Sigmoid colon (tissue), 7 donors: ENCODE results near the gene GALNS. TPM values are rescaled to one million over a fixed set of nuclear protein-coding genes. Genes with fewer than 3 reads are reported as not detected.
"Not testable (repeated sequence)": the region's sequence is repeated elsewhere in the genome, so short reads cannot be mapped to it uniquely, and the experiment has no call there.

Experiments used
- DNase-seq: peaks from one replicate; pipeline ENCODE4 v3.0.0-alpha.2; 2019
- H3K27ac ChIP-seq, 4 donors: fragments of 200-600 bp; sonication (generic); one replicate each; pipeline ENCODE4 v1.5.1; 2016 to 2019; ENCODE audit warnings: mild to moderate bottlenecking in 1 of 4
- H3K27me3 ChIP-seq, 3 donors: fragments of 200-600 bp; sonication (generic); one replicate each; pipeline ENCODE4 v1.5.1; 2019; ENCODE audit warnings: mild to moderate bottlenecking in 1 of 3
- H3K36me3 ChIP-seq, 4 donors: fragments of 200-600 bp; sonication (generic); one replicate each; pipeline ENCODE4 v1.5.1; 2016 to 2019
- H3K4me1 ChIP-seq, 4 donors: fragments of 200-600 bp; sonication (generic); one replicate each; pipeline ENCODE4 v1.5.1; 2017 to 2019
- H3K4me3 ChIP-seq, 4 donors: fragments of 200-600 bp; sonication (generic); one replicate each; pipeline ENCODE4 v1.5.1; 2017 to 2019; ENCODE audit warnings: mild to moderate bottlenecking in 2 of 4, moderate library complexity in 1 of 4
- H3K9me3 ChIP-seq, 4 donors: fragments of 200-600 bp in 3 of 4; sonication (generic) in 3 of 4; one replicate each; pipeline versions ENCODE4 v1.5.1 to v1.6.1; 2013 to 2019
- EP300 ChIP-seq, 4 donors: sonication (generic); formaldehyde crosslinking; IDR thresholded peaks; one replicate each; pipeline ENCODE4 v1.6.1; 2017; ENCODE audit warnings: antibody characterized with exemption in 4 of 4
- POLR2A ChIP-seq, 2 donors: fragments of 450-650 bp; IDR thresholded peaks; one replicate each; pipeline ENCODE4 v1.6.1; 2016; ENCODE audit warnings: antibody characterized with exemption in 2 of 2, mild to moderate bottlenecking in 2 of 2, moderate library complexity in 2 of 2
- POLR2AphosphoS5 ChIP-seq, 4 donors: sonication (generic); formaldehyde crosslinking; IDR thresholded peaks; one replicate each; pipeline ENCODE4 v1.6.1; 2017; ENCODE audit warnings: antibody characterized with exemption in 4 of 4
- WGBS, 2 donors: extraction: QIAGEN DNeasy Blood & Tissue Kit; methylation state at CpG; one replicate each; pipeline ENCODE4 v1.1.7; 2013; 5-methylcytosine and 5-hydroxymethylcytosine counted together
- intact Hi-C: fragments of 100-400 bp; cut with DNase I; formaldehyde crosslinking; loops from one replicate; pipeline ENCODE4 v1.15.1; 2023
- polyA plus RNA-seq, 3 donors: library from polyadenylated mRNA; stranded (reverse); fragments of 200-250 nt; gene quantifications; one replicate each; pipeline ENCODE4 v1.2.3, GENCODE V29; 2013
- total RNA-seq, 4 donors: library from RNA; depleted of rRNA; stranded (reverse); fragments of >200 nt; gene quantifications; one replicate each; pipeline ENCODE4 v1.1.0, GENCODE V29; 2016
- TF ChIP-seq, protein P1 (sequence below), 4 experiments: fragments of 450-650 bp in 3 of 4; fragments of 200-600 bp in 1 of 4; IDR thresholded peaks; one replicate each; pipeline ENCODE4 v1.5.1; 2016 to 2019; ENCODE audit warnings: antibody characterized with exemption in 4 of 4, mild to moderate bottlenecking in 3 of 4, moderate library complexity in 2 of 4
- donor health status: healthy with polysubstance abuse.
- donor health status: Bipolar disorder and iron deficiency.
- donor health status: healthy.

GALNS gene
- total and polyA plus RNA-seq, 7 donors: 6.2 to 50.4 (median 11.1) TPM

DNA sequence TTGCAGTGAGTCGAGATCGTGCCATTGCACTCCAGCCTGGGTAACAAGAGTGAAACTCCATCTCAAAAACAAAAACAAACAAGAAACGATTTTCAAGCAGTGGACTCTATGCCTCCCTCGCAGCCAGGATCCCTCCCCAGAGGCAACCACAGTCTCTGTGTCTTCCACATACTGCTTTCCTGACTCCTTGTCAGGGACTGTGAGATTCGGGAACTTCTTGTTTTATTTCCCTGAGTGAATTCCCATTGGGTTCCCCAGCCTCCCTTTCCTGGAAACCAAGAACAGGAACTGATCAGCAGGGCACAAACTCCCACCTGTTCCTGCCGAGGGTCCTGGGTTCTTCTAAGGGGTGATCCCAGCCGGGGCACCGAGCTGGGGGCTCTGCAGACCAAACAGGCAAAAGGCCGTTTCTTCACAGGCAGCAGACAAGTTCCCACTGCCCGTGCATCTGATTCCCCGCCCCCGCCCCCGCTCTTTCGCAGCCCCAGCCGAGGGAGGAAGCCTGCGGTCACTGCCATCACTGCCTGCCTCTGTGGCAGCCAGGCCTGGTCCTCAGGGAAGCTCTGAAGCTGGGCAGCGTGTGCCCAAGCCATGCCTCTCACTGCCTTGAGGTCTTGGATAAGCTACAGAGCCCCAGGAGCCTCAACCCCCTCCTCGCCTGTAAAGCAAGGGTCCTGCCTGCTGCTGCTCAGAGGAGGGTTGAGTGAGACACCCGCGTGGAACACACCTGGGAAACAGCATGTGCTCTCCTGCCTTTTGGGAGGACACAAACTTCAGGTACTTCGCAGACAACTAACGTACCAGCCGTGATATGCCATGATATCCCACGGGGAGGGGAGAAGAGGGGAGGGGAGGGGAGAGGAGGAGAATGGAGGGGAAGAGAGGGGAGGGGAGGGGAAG lies 66.2 kb downstream of the GALNS start:
- Histone ChIP-seq H3K4me1 (peaks cover 0 to 2% (median 1%) of the 10 kb centered on the region in 4 donors), H3K4me3 (no peak overlapping the region), H3K36me3 (no peaks in the 10 kb centered on the region), H3K9me3 (no peaks in the 10 kb centered on the region), H3K27me3 (peaks cover 2 to 36% (median 16%) of the 10 kb centered on the region in 3 donors), H3K27ac (no peak overlapping the region)
- DNase-seq: no peak
- 24 to 51% methylated on average over 24 of the region's 24 CpGs for WGBS, 2 donors
- intact Hi-C loops: no loop called here
- no peak for TF ChIP-seq POLR2AphosphoS5 (IDR thresholded peaks at IDR 0.05)
- no peak for TF ChIP-seq EP300 (IDR thresholded peaks at IDR 0.05)
- TF ChIP-seq, protein P1, sequence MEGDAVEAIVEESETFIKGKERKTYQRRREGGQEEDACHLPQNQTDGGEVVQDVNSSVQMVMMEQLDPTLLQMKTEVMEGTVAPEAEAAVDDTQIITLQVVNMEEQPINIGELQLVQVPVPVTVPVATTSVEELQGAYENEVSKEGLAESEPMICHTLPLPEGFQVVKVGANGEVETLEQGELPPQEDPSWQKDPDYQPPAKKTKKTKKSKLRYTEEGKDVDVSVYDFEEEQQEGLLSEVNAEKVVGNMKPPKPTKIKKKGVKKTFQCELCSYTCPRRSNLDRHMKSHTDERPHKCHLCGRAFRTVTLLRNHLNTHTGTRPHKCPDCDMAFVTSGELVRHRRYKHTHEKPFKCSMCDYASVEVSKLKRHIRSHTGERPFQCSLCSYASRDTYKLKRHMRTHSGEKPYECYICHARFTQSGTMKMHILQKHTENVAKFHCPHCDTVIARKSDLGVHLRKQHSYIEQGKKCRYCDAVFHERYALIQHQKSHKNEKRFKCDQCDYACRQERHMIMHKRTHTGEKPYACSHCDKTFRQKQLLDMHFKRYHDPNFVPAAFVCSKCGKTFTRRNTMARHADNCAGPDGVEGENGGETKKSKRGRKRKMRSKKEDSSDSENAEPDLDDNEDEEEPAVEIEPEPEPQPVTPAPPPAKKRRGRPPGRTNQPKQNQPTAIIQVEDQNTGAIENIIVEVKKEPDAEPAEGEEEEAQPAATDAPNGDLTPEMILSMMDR (IDR thresholded peaks at IDR 0.05): no peak

DNA sequence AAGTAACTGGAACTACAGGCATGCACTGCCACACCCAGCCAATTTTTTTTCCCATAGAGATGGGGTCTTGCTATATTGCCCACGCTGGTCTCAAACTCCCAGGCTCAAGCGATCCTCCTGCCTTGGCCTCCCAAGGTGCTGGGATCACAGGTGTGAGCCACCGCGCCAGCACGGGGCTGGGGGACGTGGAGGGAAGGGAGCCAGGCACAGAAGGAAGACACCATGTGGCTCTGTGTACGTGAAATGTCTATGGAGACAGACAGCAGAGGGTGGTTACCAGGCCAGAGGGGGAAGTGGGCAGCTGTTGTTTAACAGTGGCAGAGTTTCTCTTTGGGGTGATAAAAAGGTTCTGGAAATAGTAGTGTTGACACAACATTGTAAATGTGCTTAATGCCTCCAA lies 67.2 kb downstream of the GALNS start:
- H3K36me3 ChIP-seq: no peaks in the 10 kb centered on the region
- TF ChIP-seq POLR2AphosphoS5 (IDR thresholded peaks at IDR 0.05): no peak
- TF ChIP-seq EP300 (IDR thresholded peaks at IDR 0.05): no peak
- TF ChIP-seq, protein P1 (IDR thresholded peaks at IDR 0.05): no peak
- TF ChIP-seq POLR2A (IDR thresholded peaks at IDR 0.05): no peak
- WGBS, 2 donors: 66 to 83% methylated on average over 7 of the region's 7 CpGs
- H3K9me3 ChIP-seq: no peaks in the 10 kb centered on the region
- H3K27ac ChIP-seq: no peak overlapping the region
- DNase-seq: no peak
- intact Hi-C loops: no loop called here
- peaks cover 0 to 6% (median 3%) of the 10 kb centered on the region in 4 donors for H3K4me1 ChIP-seq
- no peak overlapping the region for H3K4me3 ChIP-seq
- H3K27me3 ChIP-seq: peaks cover 2 to 34% (median 16%) of the 10 kb centered on the region in 3 donors

DNA sequence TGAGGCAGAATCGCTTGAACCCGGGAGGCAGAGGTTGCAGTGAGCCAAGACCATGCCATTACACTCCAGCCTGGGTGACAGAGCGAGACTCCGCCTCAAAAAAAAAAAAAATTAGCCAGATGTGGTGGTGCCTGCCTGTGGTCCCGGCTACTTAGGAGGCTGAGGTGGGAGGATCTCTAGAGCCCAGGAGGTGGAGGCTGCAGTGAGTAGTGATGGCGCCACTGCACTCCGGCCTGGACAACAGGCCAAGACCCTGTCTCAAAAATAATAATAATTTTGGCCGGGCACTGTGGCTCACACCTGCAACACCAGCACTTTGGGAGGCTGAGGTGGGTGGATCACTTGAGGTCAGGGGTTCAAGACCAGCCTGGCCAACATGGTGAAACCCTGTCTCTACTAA lies 68.0 kb downstream of the GALNS start:
- H3K4me1 ChIP-seq, intact Hi-C loops, H3K9me3 ChIP-seq, H3K27ac ChIP-seq, DNase-seq, H3K36me3 ChIP-seq, H3K4me3 ChIP-seq: not testable (repeated sequence)
- 96 to 97% methylated on average over 8 of the region's 8 CpGs for WGBS, 2 donors
- peaks cover 2 to 29% (median 16%) of the 10 kb centered on the region in 3 donors for H3K27me3 ChIP-seq

DNA sequence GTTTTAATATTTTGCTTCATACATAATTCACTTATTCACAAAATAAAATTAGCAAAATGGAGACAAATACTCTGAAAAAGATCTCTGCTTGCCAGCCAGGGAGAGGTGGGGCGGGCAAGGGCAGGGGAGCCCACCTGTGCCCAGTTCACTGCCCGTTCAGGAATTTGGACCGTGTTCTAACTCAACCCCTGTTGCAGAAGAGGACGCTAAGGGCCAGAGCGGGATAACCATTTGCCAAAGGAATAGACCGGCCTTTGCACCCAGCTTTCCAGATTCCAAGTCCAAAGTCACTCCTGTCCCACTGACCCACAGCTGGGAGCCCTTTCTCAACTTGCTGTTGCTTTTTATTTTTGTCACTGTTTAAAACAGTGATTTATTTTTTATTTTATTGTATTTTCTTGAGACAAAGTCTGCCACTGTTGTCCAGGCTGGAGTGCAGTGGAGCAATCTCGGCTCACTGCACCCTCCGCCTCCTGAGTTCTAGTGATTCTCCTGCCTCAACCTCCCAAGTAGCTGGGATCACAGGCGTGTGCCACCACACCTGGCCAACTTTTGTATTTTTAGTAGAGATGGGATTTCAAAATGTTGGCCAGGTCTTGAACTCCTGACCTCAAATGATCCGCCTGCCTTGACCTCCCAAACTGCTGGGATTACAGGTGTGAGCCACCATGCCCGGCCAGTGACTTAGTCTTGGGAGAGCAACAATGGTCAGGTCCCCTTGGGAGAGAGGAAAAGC lies 69.0 kb downstream of the GALNS start:
- no peaks in the 10 kb centered on the region for H3K9me3 ChIP-seq
- TF ChIP-seq, protein P1 (IDR thresholded peaks at IDR 0.05): no peak
- no peak for TF ChIP-seq EP300 (IDR thresholded peaks at IDR 0.05)
- TF ChIP-seq POLR2AphosphoS5 (IDR thresholded peaks at IDR 0.05): no peak
- no peak for TF ChIP-seq POLR2A (IDR thresholded peaks at IDR 0.05)
- H3K27me3 ChIP-seq: peaks cover 2 to 19% (median 9%) of the 10 kb centered on the region in 3 donors
- no peak overlapping the region for H3K27ac ChIP-seq
- peaks cover 0 to 20% (median 15%) of the 10 kb centered on the region in 4 donors for H3K4me1 ChIP-seq
- intact Hi-C loops: no loop called here
- 88 to 93% methylated on average over 11 of the region's 11 CpGs for WGBS, 2 donors
- DNase-seq: no peak
- no peaks in the 10 kb centered on the region for H3K36me3 ChIP-seq
- no peak overlapping the region for H3K4me3 ChIP-seq
